Lower lobe of right lung (tissue), 2 donors: Measurements from ENCODE around the gene SGPL1. TPM values are rescaled to one million over a fixed set of nuclear protein-coding genes. Genes with fewer than 3 reads are reported as not detected.

Experiments
- ATAC-seq, 2 donors: fragments of 200-7000 bp; cut with Tn5 transposase; one replicate each; pipeline ENCODE4 v1.9.1; 2020 to 2022; ENCODE audit warnings: mild to moderate bottlenecking in 2 of 2, moderate library complexity in 2 of 2
- DNase-seq: peaks from one replicate; pipeline ENCODE4 v3.0.0-alpha.2; 2020
- H3K27ac ChIP-seq: fragments of 200-600 bp; one replicate; pipeline ENCODE4 v1.8.0; 2022
- H3K27me3 ChIP-seq: fragments of 200-600 bp; one replicate; pipeline ENCODE4 v1.8.0; 2022; ENCODE audit warnings: low read depth
- H3K36me3 ChIP-seq: fragments of 200-600 bp; one replicate; pipeline ENCODE4 v1.8.0; 2022; ENCODE audit warnings: mild to moderate bottlenecking
- H3K4me1 ChIP-seq: fragments of 200-600 bp; one replicate; pipeline ENCODE4 v1.8.0; 2022
- H3K4me3 ChIP-seq: fragments of 200-600 bp; one replicate; pipeline ENCODE4 v1.8.0; 2022; ENCODE audit warnings: mild to moderate bottlenecking
- H3K9me3 ChIP-seq: fragments of 200-600 bp; one replicate; pipeline ENCODE4 v1.8.0; 2022
- intact Hi-C: fragments of 100-400 bp; cut with DNase I; formaldehyde crosslinking; loops from one replicate; pipeline ENCODE4 v1.11.0; 2022
- total RNA-seq: library from RNA; stranded (reverse); fragmentation: NEBNext Ultra II Directional; extraction: Animal tissue kit (Norgen Biotek cat#: 25700); gene quantifications from one replicate; pipeline ENCODE4 v1.2.1, GENCODE V29; 2021
- TF ChIP-seq, protein P1 (sequence below): fragments of 200-600 bp; IDR thresholded peaks from one replicate; pipeline ENCODE4 v1.8.0; 2022; ENCODE audit warnings: antibody characterized with exemption, mild to moderate bottlenecking
- donor health status: DM: no; HTN: yes; CAD: no; lungs with severe emphysema.

SGPL1 gene
- total RNA-seq, 1 donor from 2014 or later: 41.2 TPM

DNA sequence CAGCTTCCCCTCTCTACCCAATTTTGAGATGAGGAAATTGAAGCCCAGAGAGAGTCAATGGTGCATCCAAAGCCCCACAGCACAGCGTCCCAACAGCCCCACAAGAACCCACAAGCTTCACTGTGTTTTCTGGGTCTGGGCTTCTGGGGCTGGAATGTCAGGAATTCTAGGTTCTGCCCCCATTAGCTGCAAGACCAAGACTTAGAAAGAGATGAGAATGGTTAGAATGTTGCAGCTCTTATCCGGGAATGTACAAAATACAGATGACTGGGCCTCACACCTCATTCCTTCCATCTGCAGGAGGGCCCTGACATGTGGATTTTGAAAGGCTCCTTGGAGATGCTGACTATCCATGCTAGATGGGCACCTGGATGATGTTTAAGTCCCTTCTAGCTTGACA, 6.0 kb upstream of the SGPL1 start:
- Histone ChIP-seq H3K4me3 (no peak overlapping the region), H3K27ac (no peak overlapping the region), H3K4me1 (no peaks in the 10 kb centered on the region), H3K9me3 (no peaks in the 10 kb centered on the region), H3K36me3 (no peaks in the 10 kb centered on the region), H3K27me3 (no peaks in the 10 kb centered on the region)
- ATAC-seq (no peak), DNase-seq (no peak)
- TF ChIP-seq, protein P1, sequence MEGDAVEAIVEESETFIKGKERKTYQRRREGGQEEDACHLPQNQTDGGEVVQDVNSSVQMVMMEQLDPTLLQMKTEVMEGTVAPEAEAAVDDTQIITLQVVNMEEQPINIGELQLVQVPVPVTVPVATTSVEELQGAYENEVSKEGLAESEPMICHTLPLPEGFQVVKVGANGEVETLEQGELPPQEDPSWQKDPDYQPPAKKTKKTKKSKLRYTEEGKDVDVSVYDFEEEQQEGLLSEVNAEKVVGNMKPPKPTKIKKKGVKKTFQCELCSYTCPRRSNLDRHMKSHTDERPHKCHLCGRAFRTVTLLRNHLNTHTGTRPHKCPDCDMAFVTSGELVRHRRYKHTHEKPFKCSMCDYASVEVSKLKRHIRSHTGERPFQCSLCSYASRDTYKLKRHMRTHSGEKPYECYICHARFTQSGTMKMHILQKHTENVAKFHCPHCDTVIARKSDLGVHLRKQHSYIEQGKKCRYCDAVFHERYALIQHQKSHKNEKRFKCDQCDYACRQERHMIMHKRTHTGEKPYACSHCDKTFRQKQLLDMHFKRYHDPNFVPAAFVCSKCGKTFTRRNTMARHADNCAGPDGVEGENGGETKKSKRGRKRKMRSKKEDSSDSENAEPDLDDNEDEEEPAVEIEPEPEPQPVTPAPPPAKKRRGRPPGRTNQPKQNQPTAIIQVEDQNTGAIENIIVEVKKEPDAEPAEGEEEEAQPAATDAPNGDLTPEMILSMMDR: no peak
- intact Hi-C loops: loop anchor here (10.0 kb wide), 1 partner anchor 75 kb away; the partner anchor contains the start of gene PCBD1

DNA sequence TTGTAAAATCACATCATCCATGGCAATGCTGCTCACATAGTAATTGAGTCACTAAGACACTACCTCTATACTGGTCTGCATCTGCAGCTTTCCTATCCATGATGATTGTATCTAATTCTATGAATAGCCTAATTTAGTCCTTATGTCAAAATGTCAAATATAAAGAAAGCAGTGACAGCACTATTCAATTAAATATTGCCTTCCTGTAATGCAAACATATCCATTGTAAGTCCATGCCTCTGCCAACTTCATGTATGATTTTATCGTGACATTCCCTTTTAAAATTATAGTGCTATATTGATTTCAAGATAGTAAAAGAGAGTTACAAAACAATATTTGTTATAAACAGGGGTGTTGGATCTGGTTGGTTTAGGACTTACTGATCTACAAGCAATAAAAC, 4.8 kb upstream of the SGPL1 start:
- Histone ChIP-seq H3K9me3 (no peaks in the 10 kb centered on the region), H3K27me3 (no peaks in the 10 kb centered on the region), H3K36me3 (no peaks in the 10 kb centered on the region), H3K4me3 (no peak overlapping the region), H3K4me1 (peaks cover 7% of the 10 kb centered on the region), H3K27ac (no peak overlapping the region)
- intact Hi-C loops: loop anchor here (10.0 kb wide), 1 partner anchor 74 kb away; the partner anchor contains the start of gene PCBD1
- TF ChIP-seq, protein P1: no peak
- DNase-seq: no peak
- ATAC-seq: no peak

DNA sequence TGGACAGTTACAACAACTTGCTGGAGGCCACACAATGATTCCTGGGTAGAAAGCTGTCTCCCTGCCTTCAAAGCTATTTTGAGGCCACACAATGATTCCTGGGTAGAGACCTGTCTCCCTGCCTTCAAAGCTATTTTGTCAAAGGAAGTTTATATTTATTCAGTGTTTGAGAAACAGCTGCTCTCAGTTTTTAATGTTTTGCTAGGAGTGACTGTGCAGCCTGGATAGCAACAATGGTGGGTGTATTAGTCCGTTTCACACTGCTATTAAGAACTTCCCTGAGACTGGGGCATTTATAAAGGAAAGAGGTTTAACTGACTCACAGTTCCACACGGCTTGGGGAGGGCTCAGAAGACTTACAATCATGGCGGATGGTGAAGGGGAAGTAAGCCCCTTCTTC, 3.9 kb upstream of the SGPL1 start:
- intact Hi-C loops: loop anchor here (10.0 kb wide), 1 partner anchor 73 kb away; the partner anchor contains the start of gene PCBD1
- no peak for DNase-seq
- TF ChIP-seq, protein P1: no peak
- Histone ChIP-seq H3K9me3 (no peaks in the 10 kb centered on the region), H3K4me1 (peaks cover 11% of the 10 kb centered on the region), H3K36me3 (no peaks in the 10 kb centered on the region), H3K27me3 (no peaks in the 10 kb centered on the region), H3K27ac (no peak overlapping the region), H3K4me3 (no peak overlapping the region)
- no peak for ATAC-seq

DNA sequence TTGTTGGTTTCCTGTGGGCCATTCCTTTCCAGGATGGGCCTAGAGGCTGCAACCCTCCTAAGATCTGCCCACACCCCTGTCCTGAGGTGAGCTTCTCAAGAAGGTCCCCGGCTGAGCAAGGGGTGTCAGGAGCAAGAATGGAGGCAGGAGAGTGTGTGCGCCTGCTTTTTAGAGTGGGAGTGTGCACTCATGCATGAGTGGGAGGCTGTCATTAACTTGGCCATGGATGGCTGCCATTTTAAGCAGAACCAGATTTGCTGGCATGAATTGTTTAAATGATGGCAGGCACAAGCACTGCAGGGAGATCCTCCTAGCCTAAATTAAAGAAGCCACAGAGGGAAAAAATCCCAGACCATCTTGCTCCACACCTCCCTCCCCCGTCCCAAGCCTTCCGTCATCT, 2.9 kb upstream of the SGPL1 start:
- Histone ChIP-seq H3K4me3 (no peak overlapping the region), H3K9me3 (no peaks in the 10 kb centered on the region), H3K4me1 (peaks cover 18% of the 10 kb centered on the region), H3K36me3 (peaks cover 7% of the 10 kb centered on the region), H3K27me3 (no peaks in the 10 kb centered on the region), H3K27ac (no peak overlapping the region)
- TF ChIP-seq, protein P1: no peak
- intact Hi-C loops: loop anchor here (10.0 kb wide), 1 partner anchor 72 kb away; the partner anchor contains the start of gene PCBD1
- ATAC-seq (no peak), DNase-seq (no peak)

DNA sequence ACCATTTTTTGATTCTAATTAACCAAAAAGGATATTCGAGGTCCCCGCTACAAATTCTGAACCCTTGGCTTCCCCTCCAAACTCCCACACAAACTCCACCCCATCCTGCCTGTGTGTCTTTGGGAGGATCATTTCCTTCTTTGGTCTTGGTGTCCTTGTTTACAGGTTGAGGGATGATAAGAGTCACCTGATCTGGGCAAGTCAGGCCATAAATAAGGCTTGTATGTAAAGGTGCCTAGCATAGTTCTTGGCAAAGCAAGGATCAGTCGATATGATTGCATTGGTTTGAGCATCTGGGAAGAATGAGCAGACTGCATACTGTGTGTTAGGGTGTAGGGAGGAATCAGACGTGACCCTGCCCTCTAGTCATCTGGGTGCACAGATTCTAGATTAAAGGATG, 1.6 kb upstream of the SGPL1 start:
- Histone ChIP-seq H3K27ac (no peak overlapping the region), H3K27me3 (no peaks in the 10 kb centered on the region), H3K4me3 (no peak overlapping the region), H3K36me3 (peaks cover 13% of the 10 kb centered on the region), H3K9me3 (no peaks in the 10 kb centered on the region), H3K4me1 (peaks cover 23% of the 10 kb centered on the region)
- ATAC-seq: no peak
- intact Hi-C loops: loop anchor here (10.0 kb wide), 1 partner anchor 71 kb away; the partner anchor contains the start of gene PCBD1
- no peak for DNase-seq
- TF ChIP-seq, protein P1: no peak
